ENCODE data around the gene TMEM185A. TPM values are rescaled to one million over a fixed set of nuclear protein-coding genes. Genes with fewer than 3 reads are reported as not detected.

Gene TMEM185A
- polyA plus RNA-seq, 1 experiment: 20.6 TPM

- ChIA-PET POLR2A (no interaction called here), CTCF (no interaction called here)
- Histone ChIP-seq H3K27me3 (ENCODE audit: control insufficient read depth, insufficient read depth, low read length) (no peaks in the 10 kb centered on the region), H3K4me3 (ENCODE audit: low read depth, low read length) (no peak overlapping the region), H3K36me3 (ENCODE audit: control insufficient read depth, insufficient read depth, low read length) (no peaks in the 10 kb centered on the region)
- no peak for TF ChIP-seq CTCF (IDR thresholded peaks at IDR 0.05; ENCODE audit: insufficient read depth, low read depth, low read length)
- no peak for DNase-seq (ENCODE audit: low read depth)
These were observed 20.8 kb upstream of the TMEM185A start for GRCh38 chrX:149652232-149652981.

- ChIA-PET CTCF (no interaction called here), POLR2A (no interaction called here)
- Histone ChIP-seq H3K27me3 (ENCODE audit: control insufficient read depth, insufficient read depth, low read length) (no peaks in the 10 kb centered on the region; the same call in 1 of the 2 replicates), H3K36me3 (ENCODE audit: control insufficient read depth, insufficient read depth, low read length) (no peaks in the 10 kb centered on the region), H3K4me3 (ENCODE audit: low read depth, low read length) (no peak overlapping the region)
- no peak for DNase-seq (ENCODE audit: low read depth)
- TF ChIP-seq CTCF (IDR thresholded peaks at IDR 0.05; ENCODE audit: insufficient read depth, low read depth, low read length): no peak
These were observed 18.6 kb upstream of the TMEM185A start for GRCh38 chrX:149650162-149650561.

DNA sequence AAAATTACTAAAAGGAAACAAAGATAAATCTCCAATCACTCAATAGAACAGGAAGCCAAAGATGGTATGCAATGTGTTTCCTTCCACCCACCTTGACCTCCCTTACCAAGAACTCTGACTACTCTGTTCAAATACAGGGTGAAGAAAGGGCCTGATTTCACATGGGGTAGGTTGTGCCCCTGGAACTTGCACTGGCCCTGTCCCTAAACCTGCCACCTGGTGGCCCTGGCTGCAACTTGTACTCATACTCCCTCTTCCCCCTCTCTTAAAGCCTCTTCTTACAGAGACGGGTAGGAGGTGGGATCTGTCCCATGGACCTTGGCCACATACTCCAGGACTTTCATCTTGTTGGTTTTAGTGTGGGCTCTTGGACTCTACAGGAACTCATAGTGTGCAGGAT is 17.3 kb upstream of the TMEM185A start:
- CTCF ChIA-PET: no interaction called here
- POLR2A ChIA-PET: no interaction called here
- no peak for DNase-seq (ENCODE audit: low read depth)

DNA sequence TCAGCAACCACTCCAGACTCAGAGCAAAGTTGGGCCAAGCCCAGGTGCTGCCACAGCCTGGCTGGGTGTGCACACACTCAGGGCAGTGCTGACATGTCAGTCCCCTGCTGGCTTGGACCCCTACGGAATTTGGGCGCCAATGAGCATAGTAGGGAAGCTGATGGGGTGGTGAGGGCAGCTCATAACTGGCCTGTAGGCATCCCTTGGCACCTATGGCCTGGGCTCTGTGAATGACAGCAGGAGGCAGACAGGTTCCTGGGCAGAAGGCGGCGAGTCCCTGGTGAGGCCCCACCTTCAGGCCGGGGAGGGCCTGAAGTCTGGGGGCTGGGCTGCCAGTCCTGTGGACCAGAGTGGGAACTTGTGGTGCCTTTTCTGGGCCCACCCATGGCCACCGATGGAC is 15.9 kb upstream of the TMEM185A start:
- no peaks in the 10 kb centered on the region; the same call in none of the 2 replicates for H3K27me3 ChIP-seq (ENCODE audit: control insufficient read depth, insufficient read depth, low read length)
- TF ChIP-seq CTCF (IDR thresholded peaks at IDR 0.05; ENCODE audit: insufficient read depth, low read depth, low read length): no peak
- no peak for DNase-seq (ENCODE audit: low read depth)
- POLR2A ChIA-PET: no interaction called here
- no peak overlapping the region for H3K4me3 ChIP-seq (ENCODE audit: low read depth, low read length)
- CTCF ChIA-PET: no interaction called here
- no peaks in the 10 kb centered on the region for H3K36me3 ChIP-seq (ENCODE audit: control insufficient read depth, insufficient read depth, low read length)

More for the DNA sequence above, 17.3 kb upstream of the TMEM185A start:
- no peak for TF ChIP-seq CTCF (IDR thresholded peaks at IDR 0.05; ENCODE audit: insufficient read depth, low read depth, low read length)
- Histone ChIP-seq H3K27me3 (ENCODE audit: control insufficient read depth, insufficient read depth, low read length) (no peaks in the 10 kb centered on the region; the same call in none of the 2 replicates), H3K36me3 (ENCODE audit: control insufficient read depth, insufficient read depth, low read length) (no peaks in the 10 kb centered on the region), H3K4me3 (ENCODE audit: low read depth, low read length) (no peak overlapping the region)

DNA sequence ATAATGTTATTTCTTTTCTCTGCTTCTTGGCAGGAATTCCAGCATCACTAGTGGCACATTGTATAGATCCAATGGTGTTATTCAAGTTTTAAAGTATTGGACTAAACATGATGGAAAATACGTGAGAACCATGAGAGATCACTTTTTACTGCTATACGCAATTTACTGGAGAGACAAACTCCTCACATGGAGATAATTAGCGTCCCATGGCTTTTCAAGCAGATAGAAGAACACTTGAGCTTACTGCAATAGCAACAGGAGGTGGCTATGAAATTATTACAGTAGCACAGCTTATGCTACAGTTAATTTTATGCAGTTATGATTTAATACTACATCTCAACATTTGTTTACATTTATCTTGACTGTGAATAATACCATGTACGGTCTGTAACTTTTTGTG is 11.9 kb upstream of the TMEM185A start:
- TF ChIP-seq CTCF (IDR thresholded peaks at IDR 0.05; ENCODE audit: insufficient read depth, low read depth, low read length): no peak
- H3K27me3 ChIP-seq (ENCODE audit: control insufficient read depth, insufficient read depth, low read length): no peaks in the 10 kb centered on the region; the same call in none of the 2 replicates
- ChIA-PET CTCF (no interaction called here), POLR2A (no interaction called here)
- DNase-seq (ENCODE audit: low read depth): no peak
- no peaks in the 10 kb centered on the region for H3K36me3 ChIP-seq (ENCODE audit: control insufficient read depth, insufficient read depth, low read length)
- no peak overlapping the region for H3K4me3 ChIP-seq (ENCODE audit: low read depth, low read length)
